GM23338 (cell line): ENCODE results near the gene STOML3. TPM values are rescaled to one million over a fixed set of nuclear protein-coding genes. Genes with fewer than 3 reads are reported as not detected.

Experiments used
- ATAC-seq: fragments of 200-7000 bp; cut with Tn5 transposase; 3 replicates; pipeline ENCODE4 v1.9.1; 2020
- DNase-seq: peaks from one replicate; pipeline ENCODE4 v3.0.0-alpha.2; 2015; ENCODE audit warnings: low spot score
- H2AFZ ChIP-seq: fragments of 200-600 bp; sonication (generic); 2 replicates; pipeline ENCODE4 v1.8.0; 2016; ENCODE audit warnings: antibody characterized with exemption, mild to moderate bottlenecking, moderate library complexity
- H3F3A ChIP-seq: fragments of 200-600 bp; sonication (generic); replicated peaks from 2 replicates; pipeline ENCODE4 v1.8.0; 2017; ENCODE audit warnings: antibody characterized with exemption, mixed run types, low read depth
- H3K27ac ChIP-seq: fragments of 200-600 bp; sonication (generic); 2 replicates; pipeline ENCODE4 v1.6.1; 2016; ENCODE audit warnings: low read depth
- H3K27me3 ChIP-seq: fragments of 200-600 bp; sonication (generic); 2 replicates; pipeline ENCODE4 v1.8.0; 2016; ENCODE audit warnings: mild to moderate bottlenecking, mixed run types, moderate library complexity; ENCODE audit not compliant: insufficient read depth
- H3K36me3 ChIP-seq: fragments of 200-600 bp; sonication (generic); 2 replicates; pipeline ENCODE4 v1.8.0; 2016; ENCODE audit warnings: mild to moderate bottlenecking; ENCODE audit not compliant: insufficient read depth
- H3K4me1 ChIP-seq: fragments of 200-600 bp; sonication (generic); 2 replicates; pipeline ENCODE4 v1.8.0; 2016; ENCODE audit warnings: mild to moderate bottlenecking, moderate library complexity; ENCODE audit not compliant: insufficient read depth
- H3K4me2 ChIP-seq: fragments of 200-600 bp; sonication (generic); 2 replicates; pipeline ENCODE4 v1.7.1; 2017; ENCODE audit warnings: mixed run types
- H3K4me3 ChIP-seq: fragments of 200-600 bp; sonication (generic); 2 replicates; pipeline ENCODE4 v1.6.1; 2016; ENCODE audit warnings: mixed run types
- H3K79me2 ChIP-seq: fragments of 200-600 bp; sonication (generic); replicated peaks from 2 replicates; pipeline ENCODE4 v1.8.0; 2017; ENCODE audit warnings: mild to moderate bottlenecking; ENCODE audit not compliant: insufficient read depth
- H3K9me2 ChIP-seq: fragments of 200-600 bp; sonication (generic); 2 replicates; pipeline ENCODE4 v1.8.0; 2017; ENCODE audit not compliant: insufficient read depth
- H4K20me1 ChIP-seq: fragments of 200-600 bp; sonication (generic); replicated peaks from 2 replicates; pipeline ENCODE4 v1.8.0; 2017; ENCODE audit warnings: mild to moderate bottlenecking; ENCODE audit not compliant: insufficient read depth
- H3K27ac Mint-ChIP-seq: 2 replicates; pipeline ENCODE4 v1.8.0; 2020; ENCODE audit warnings: inconsistent platforms, mild to moderate bottlenecking, moderate library complexity, mixed read lengths
- H3K27me3 Mint-ChIP-seq: 3 replicates; pipeline ENCODE4 v1.8.0; 2022; ENCODE audit warnings: low read depth, mild to moderate bottlenecking, moderate library complexity, mixed read lengths, inconsistent platforms; ENCODE audit not compliant: insufficient read depth, poor library complexity
- H3K36me3 Mint-ChIP-seq: 3 replicates; pipeline ENCODE4 v1.8.0; 2021; ENCODE audit warnings: low read depth, mild to moderate bottlenecking, inconsistent platforms, moderate library complexity, mixed read lengths
- H3K4me1 Mint-ChIP-seq: 3 replicates; pipeline ENCODE4 v1.8.0; 2020; ENCODE audit warnings: mild to moderate bottlenecking, inconsistent platforms, mixed read lengths
- H3K4me3 Mint-ChIP-seq: 3 replicates; pipeline ENCODE4 v1.8.0; 2021; ENCODE audit warnings: moderate library complexity, mild to moderate bottlenecking, inconsistent platforms, mixed read lengths
- H3K9me3 Mint-ChIP-seq: 3 replicates; pipeline ENCODE4 v1.8.0; 2020; ENCODE audit warnings: moderate library complexity, mild to moderate bottlenecking, inconsistent platforms, mixed read lengths
- CREB1 ChIP-seq: fragments of 250-450 bp; sonication (Bioruptor Pico); IDR thresholded peaks from 2 replicates; pipeline ENCODE4 v1.5.0; 2020; ENCODE audit warnings: low read depth, mild to moderate bottlenecking, moderate library complexity
- EZH2 ChIP-seq: fragments of 200-600 bp; sonication (generic); IDR thresholded peaks from one replicate; pipeline ENCODE4 v1.8.0; 2017; ENCODE audit warnings: antibody characterized with exemption, mild to moderate bottlenecking, low read depth; ENCODE audit not compliant: unreplicated experiment
- EZH2phosphoT487 ChIP-seq: fragments of 200-600 bp; sonication (generic); IDR thresholded peaks from one replicate; pipeline ENCODE4 v1.8.1; 2018; ENCODE audit warnings: antibody characterized with exemption; ENCODE audit not compliant: unreplicated experiment
- POLR2AphosphoS5 ChIP-seq: IDR thresholded peaks from 2 replicates; pipeline ENCODE4 v1.6.1; 2016; ENCODE audit warnings: antibody characterized with exemption, low read depth
- REST ChIP-seq: IDR thresholded peaks from one replicate; pipeline ENCODE4 v1.6.1; 2018; ENCODE audit warnings: antibody characterized with exemption; ENCODE audit not compliant: unreplicated experiment
- STAT1 ChIP-seq: IDR thresholded peaks from one replicate; pipeline ENCODE4 v1.6.1; 2016; ENCODE audit warnings: antibody characterized with exemption; ENCODE audit not compliant: unreplicated experiment
- ZNF114 ChIP-seq: fragments of 250-450 bp; sonication (Bioruptor Pico); IDR thresholded peaks from 2 replicates; pipeline ENCODE4 v1.5.0; 2020; ENCODE audit warnings: mild to moderate bottlenecking, moderate library complexity
- ZNF331 ChIP-seq: fragments of 250-450 bp; sonication (Bioruptor Pico); IDR thresholded peaks from 2 replicates; pipeline ENCODE4 v1.5.0; 2020; ENCODE audit warnings: low read depth, mild to moderate bottlenecking, moderate library complexity
- polyA plus RNA-seq: library from polyadenylated mRNA; unstranded; fragments of >200 nt; fragmentation: Nextera tagmentation; extraction: Ambion mirVana; gene quantifications from 2 replicates; pipeline ENCODE4 v1.2.1, GENCODE V29; 2016
- total RNA-seq: library from RNA; depleted of rRNA; stranded (reverse); fragments of >200 nt; shearing (Covaris generic); gene quantifications from 2 replicates; pipeline ENCODE4 v1.2.3, GENCODE V29; 2014
- TF ChIP-seq, protein P1 (sequence below), 2 experiments: fragments of 200-600 bp in 1 of 2; sonication (generic) in 1 of 2; conservative IDR thresholded peaks; 2 replicates each; pipeline versions ENCODE4 v1.5.1 to v1.6.1; 2016 to 2017; ENCODE audit warnings: antibody characterized with exemption in 2 of 2, low read depth in 2 of 2, mild to moderate bottlenecking in 2 of 2, moderate library complexity in 1 of 2
- TF ChIP-seq, protein P2 (sequence below): fragments of 250-450 bp; sonication (Bioruptor Pico); IDR thresholded peaks from 2 replicates; pipeline ENCODE4 v1.5.0; 2020; ENCODE audit warnings: mild to moderate bottlenecking, moderate library complexity

Gene STOML3
- total and polyA plus RNA-seq, 2 experiments from 2014 or later: not detected

DNA sequence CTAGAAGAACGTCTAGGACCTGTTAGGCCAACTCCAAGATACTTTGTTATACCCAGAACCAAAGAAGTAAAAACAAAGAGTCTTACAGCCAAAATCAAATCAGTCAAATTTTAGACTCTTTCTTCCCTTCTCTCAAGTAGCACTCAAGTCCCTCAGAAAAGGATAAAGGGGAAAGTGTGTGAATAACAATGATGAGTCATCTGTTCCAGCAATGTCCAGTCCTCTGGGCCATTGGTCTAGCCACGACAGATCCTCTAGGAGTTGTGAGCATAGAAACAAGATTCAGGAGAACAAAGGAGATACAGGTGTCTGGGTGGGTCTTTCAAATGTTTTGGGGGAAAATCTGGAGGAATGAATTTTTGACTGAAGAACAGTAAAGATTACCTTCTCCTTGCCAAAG lies 36.3 kb downstream of the STOML3 start:
- Histone ChIP-seq H3K27ac (no peak overlapping the region), H3K36me3 (no peaks in the 10 kb centered on the region), H2AFZ (no peak overlapping the region), H3K9me2 (peaks cover 6% of the 10 kb centered on the region), H3K4me3 (no peak overlapping the region), H3K4me1 (no peaks in the 10 kb centered on the region), H3K79me2 (no peaks in the 10 kb centered on the region), H4K20me1 (no peaks in the 10 kb centered on the region), H3F3A (no peaks in the 10 kb centered on the region), H3K4me2 (no peak overlapping the region), H3K27me3 (no peaks in the 10 kb centered on the region)
- no peak for ATAC-seq
- H3K27me3 Mint-ChIP-seq: no peaks in the 10 kb centered on the region
- no peaks in the 10 kb centered on the region for H3K36me3 Mint-ChIP-seq
- TF ChIP-seq ZNF114 (CRISPR knock-in tag): no peak
- TF ChIP-seq, protein P1, sequence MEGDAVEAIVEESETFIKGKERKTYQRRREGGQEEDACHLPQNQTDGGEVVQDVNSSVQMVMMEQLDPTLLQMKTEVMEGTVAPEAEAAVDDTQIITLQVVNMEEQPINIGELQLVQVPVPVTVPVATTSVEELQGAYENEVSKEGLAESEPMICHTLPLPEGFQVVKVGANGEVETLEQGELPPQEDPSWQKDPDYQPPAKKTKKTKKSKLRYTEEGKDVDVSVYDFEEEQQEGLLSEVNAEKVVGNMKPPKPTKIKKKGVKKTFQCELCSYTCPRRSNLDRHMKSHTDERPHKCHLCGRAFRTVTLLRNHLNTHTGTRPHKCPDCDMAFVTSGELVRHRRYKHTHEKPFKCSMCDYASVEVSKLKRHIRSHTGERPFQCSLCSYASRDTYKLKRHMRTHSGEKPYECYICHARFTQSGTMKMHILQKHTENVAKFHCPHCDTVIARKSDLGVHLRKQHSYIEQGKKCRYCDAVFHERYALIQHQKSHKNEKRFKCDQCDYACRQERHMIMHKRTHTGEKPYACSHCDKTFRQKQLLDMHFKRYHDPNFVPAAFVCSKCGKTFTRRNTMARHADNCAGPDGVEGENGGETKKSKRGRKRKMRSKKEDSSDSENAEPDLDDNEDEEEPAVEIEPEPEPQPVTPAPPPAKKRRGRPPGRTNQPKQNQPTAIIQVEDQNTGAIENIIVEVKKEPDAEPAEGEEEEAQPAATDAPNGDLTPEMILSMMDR (conservative IDR thresholded peaks at IDR 0.05; ENCODE audit: low read depth in 2 of 2): no peak
- TF ChIP-seq POLR2AphosphoS5: no peak
- no peak for TF ChIP-seq EZH2
- TF ChIP-seq REST: no peak
- no peak for TF ChIP-seq ZNF331
- TF ChIP-seq STAT1: no peak
- no peak for TF ChIP-seq EZH2phosphoT487
- TF ChIP-seq, protein P2, sequence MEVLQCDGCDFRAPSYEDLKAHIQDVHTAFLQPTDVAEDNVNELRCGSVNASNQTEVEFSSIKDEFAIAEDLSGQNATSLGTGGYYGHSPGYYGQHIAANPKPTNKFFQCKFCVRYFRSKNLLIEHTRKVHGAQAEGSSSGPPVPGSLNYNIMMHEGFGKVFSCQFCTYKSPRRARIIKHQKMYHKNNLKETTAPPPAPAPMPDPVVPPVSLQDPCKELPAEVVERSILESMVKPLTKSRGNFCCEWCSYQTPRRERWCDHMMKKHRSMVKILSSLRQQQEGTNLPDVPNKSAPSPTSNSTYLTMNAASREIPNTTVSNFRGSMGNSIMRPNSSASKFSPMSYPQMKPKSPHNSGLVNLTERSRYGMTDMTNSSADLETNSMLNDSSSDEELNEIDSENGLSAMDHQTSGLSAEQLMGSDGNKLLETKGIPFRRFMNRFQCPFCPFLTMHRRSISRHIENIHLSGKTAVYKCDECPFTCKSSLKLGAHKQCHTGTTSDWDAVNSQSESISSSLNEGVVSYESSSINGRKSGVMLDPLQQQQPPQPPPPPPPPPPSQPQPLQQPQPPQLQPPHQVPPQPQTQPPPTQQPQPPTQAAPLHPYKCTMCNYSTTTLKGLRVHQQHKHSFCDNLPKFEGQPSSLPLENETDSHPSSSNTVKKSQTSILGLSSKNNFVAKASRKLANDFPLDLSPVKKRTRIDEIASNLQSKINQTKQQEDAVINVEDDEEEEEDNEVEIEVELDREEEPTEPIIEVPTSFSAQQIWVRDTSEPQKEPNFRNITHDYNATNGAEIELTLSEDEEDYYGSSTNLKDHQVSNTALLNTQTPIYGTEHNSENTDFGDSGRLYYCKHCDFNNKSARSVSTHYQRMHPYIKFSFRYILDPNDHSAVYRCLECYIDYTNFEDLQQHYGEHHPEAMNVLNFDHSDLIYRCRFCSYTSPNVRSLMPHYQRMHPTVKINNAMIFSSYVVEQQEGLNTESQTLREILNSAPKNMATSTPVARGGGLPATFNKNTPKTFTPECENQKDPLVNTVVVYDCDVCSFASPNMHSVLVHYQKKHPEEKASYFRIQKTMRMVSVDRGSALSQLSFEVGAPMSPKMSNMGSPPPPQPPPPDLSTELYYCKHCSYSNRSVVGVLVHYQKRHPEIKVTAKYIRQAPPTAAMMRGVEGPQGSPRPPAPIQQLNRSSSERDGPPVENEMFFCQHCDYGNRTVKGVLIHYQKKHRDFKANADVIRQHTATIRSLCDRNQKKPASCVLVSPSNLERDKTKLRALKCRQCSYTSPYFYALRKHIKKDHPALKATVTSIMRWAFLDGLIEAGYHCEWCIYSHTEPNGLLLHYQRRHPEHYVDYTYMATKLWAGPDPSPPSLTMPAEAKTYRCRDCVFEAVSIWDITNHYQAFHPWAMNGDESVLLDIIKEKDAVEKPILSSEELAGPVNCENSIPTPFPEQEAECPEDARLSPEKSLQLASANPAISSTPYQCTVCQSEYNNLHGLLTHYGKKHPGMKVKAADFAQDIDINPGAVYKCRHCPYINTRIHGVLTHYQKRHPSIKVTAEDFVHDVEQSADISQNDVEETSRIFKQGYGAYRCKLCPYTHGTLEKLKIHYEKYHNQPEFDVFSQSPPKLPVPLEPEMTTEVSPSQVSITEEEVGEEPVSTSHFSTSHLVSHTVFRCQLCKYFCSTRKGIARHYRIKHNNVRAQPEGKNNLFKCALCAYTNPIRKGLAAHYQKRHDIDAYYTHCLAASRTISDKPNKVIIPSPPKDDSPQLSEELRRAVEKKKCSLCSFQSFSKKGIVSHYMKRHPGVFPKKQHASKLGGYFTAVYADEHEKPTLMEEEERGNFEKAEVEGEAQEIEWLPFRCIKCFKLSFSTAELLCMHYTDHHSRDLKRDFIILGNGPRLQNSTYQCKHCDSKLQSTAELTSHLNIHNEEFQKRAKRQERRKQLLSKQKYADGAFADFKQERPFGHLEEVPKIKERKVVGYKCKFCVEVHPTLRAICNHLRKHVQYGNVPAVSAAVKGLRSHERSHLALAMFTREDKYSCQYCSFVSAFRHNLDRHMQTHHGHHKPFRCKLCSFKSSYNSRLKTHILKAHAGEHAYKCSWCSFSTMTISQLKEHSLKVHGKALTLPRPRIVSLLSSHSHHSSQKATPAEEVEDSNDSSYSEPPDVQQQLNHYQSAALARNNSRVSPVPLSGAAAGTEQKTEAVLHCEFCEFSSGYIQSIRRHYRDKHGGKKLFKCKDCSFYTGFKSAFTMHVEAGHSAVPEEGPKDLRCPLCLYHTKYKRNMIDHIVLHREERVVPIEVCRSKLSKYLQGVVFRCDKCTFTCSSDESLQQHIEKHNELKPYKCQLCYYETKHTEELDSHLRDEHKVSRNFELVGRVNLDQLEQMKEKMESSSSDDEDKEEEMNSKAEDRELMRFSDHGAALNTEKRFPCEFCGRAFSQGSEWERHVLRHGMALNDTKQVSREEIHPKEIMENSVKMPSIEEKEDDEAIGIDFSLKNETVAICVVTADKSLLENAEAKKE (CRISPR knock-in tag): no peak
- TF ChIP-seq CREB1: no peak
- H3K4me3 Mint-ChIP-seq: no peak overlapping the region
- H3K27ac Mint-ChIP-seq: no peak overlapping the region
- H3K9me3 Mint-ChIP-seq: peaks cover 6% of the 10 kb centered on the region; the same call in 2 of the 3 replicates
- no peak for DNase-seq
- H3K4me1 Mint-ChIP-seq: peaks cover 14% of the 10 kb centered on the region
